GM19238 (cell line): ENCODE results near the gene DHDH.
A peak's percentile ranks its signal among the peaks of the same experiment; 100 is the strongest.
"Not testable (repeated sequence)": the region's sequence is repeated elsewhere in the genome, so short reads cannot be mapped to it uniquely, and the experiment has no call there.

Experiments used
- DNase-seq: peaks from one replicate; pipeline ENCODE4 v3.0.0; 2011; ENCODE audit warnings: low spot score; ENCODE audit not compliant: insufficient read length

The DHDH gene

GRCh38 chr19:48933382-48933932 lies at the start of gene DHDH:
Gene DHDH, plus strand, starts transcription at chr19:48933699. Its CDS starts 23 bp downstream, at chr19:48933722.
- DNase-seq, result peak; percentile 60

GRCh38 chr19:48883726-48884125 lies 49.8 kb upstream of the DHDH start:
- no peak for DNase-seq

- no peak for DNase-seq
Observed at GRCh38 chr19:48887861-48888612, 45.5 kb upstream of the DHDH start.

GRCh38 chr19:48889496-48889895 lies 44.0 kb upstream of the DHDH start:
- not testable (repeated sequence) for DNase-seq

- DNase-seq, result no peak
Observed at GRCh38 chr19:48890551-48890950, 42.9 kb upstream of the DHDH start.

- no peak for DNase-seq
Observed at GRCh38 chr19:48895226-48895625, 38.3 kb upstream of the DHDH start.

- DNase-seq, result no peak
Observed at GRCh38 chr19:48896191-48896720, 37.2 kb upstream of the DHDH start.

- no peak for DNase-seq
Observed at GRCh38 chr19:48897181-48897580, 36.3 kb upstream of the DHDH start.

- not testable (repeated sequence) for DNase-seq
Observed at GRCh38 chr19:48899386-48899749, 34.1 kb upstream of the DHDH start.

- DNase-seq, result peak; percentile 99
Observed at GRCh38 chr19:48899781-48900476, 33.6 kb upstream of the DHDH start, which contains the start of gene NUCB1. Gene NUCB1, plus strand, starts transcription at chr19:48900312. Its CDS starts 485 bp downstream, at chr19:48900797.

- peak; percentile 50 for DNase-seq
Observed at GRCh38 chr19:48900477-48901406, 32.8 kb upstream of the DHDH start.

- DNase-seq, result not testable (repeated sequence)
Observed at GRCh38 chr19:48902291-48902690, 31.2 kb upstream of the DHDH start.

- not testable (repeated sequence) for DNase-seq
Observed at GRCh38 chr19:48903788-48904187, 29.7 kb upstream of the DHDH start.

- no peak for DNase-seq
Observed at GRCh38 chr19:48905664-48906063, 27.8 kb upstream of the DHDH start.

GRCh38 chr19:48906324-48906723 lies 27.2 kb upstream of the DHDH start:
- DNase-seq, result no peak

GRCh38 chr19:48907671-48908070 lies 25.8 kb upstream of the DHDH start:
- no peak for DNase-seq

- DNase-seq, result not testable (repeated sequence)
Observed at GRCh38 chr19:48909424-48910077, 23.9 kb upstream of the DHDH start.

GRCh38 chr19:48910803-48911202 lies 22.7 kb upstream of the DHDH start:
- no peak for DNase-seq

GRCh38 chr19:48913114-48913889 lies 20.2 kb upstream of the DHDH start:
- DNase-seq, result no peak

GRCh38 chr19:48914181-48914580 lies 19.3 kb upstream of the DHDH start:
- no peak for DNase-seq
